Neural progenitor cell (in vitro differentiated cells): ENCODE results near the gene TMEM62. TPM values are rescaled to one million over a fixed set of nuclear protein-coding genes. Genes with fewer than 3 reads are reported as not detected.

Experiments used
- DNase-seq: peaks from one replicate; pipeline ENCODE4 v3.0.0-alpha.2; 2016; ENCODE audit warnings: low spot score
- H2AFZ ChIP-seq: fragments of 200-600 bp; sonication (generic); replicated peaks from 2 replicates; pipeline ENCODE4 v1.6.1; 2016; ENCODE audit warnings: antibody characterized with exemption
- H3F3A ChIP-seq: fragments of 200-600 bp; sonication (generic); 2 replicates; pipeline ENCODE4 v1.6.1; 2016; ENCODE audit warnings: antibody characterized with exemption, low read depth
- H3K27ac ChIP-seq: fragments of 200-600 bp; sonication (generic); 2 replicates; pipeline ENCODE4 v1.5.1; 2016; ENCODE audit warnings: mild to moderate bottlenecking
- H3K27me3 ChIP-seq: fragments of 200-600 bp; sonication (generic); 2 replicates; pipeline ENCODE4 v1.6.1; 2016; ENCODE audit warnings: mild to moderate bottlenecking, moderate library complexity
- H3K36me3 ChIP-seq: fragments of 200-600 bp; sonication (generic); 2 replicates; pipeline ENCODE4 v1.5.1; 2016
- H3K4me1 ChIP-seq: fragments of 200-600 bp; sonication (generic); 2 replicates; pipeline ENCODE4 v1.6.1; 2016; ENCODE audit warnings: mixed run types
- H3K4me2 ChIP-seq: fragments of 200-600 bp; sonication (generic); 2 replicates; pipeline ENCODE4 v1.6.1; 2016
- H3K4me3 ChIP-seq: fragments of 200-600 bp; sonication (generic); 2 replicates; pipeline ENCODE4 v1.5.1; 2016
- H3K79me2 ChIP-seq: fragments of 200-600 bp; sonication (generic); 2 replicates; pipeline ENCODE4 v1.6.1; 2016; ENCODE audit warnings: low read depth
- H3K9ac ChIP-seq: fragments of 200-600 bp; sonication (generic); 2 replicates; pipeline ENCODE4 v1.6.1; 2016
- H3K9me3 ChIP-seq: fragments of 200-600 bp; sonication (generic); 2 replicates; pipeline ENCODE4 v1.5.1; 2016; ENCODE audit warnings: low read depth
- H4K20me1 ChIP-seq: fragments of 200-600 bp; sonication (generic); 2 replicates; pipeline ENCODE4 v1.6.1; 2016; ENCODE audit warnings: low read depth
- H3K27ac Mint-ChIP-seq: 3 replicates; pipeline ENCODE4 v1.8.0; 2021; ENCODE audit warnings: mixed read lengths
- H3K27me3 Mint-ChIP-seq: 2 replicates; pipeline ENCODE4 v1.8.0; 2022; ENCODE audit warnings: low read depth, mild to moderate bottlenecking, inconsistent platforms, moderate library complexity, mixed read lengths; ENCODE audit not compliant: insufficient read depth
- H3K36me3 Mint-ChIP-seq: 3 replicates; pipeline ENCODE4 v1.8.0; 2021; ENCODE audit warnings: mixed read lengths
- H3K4me1 Mint-ChIP-seq: 3 replicates; pipeline ENCODE4 v1.8.0; 2021; ENCODE audit warnings: mixed read lengths
- H3K4me3 Mint-ChIP-seq: 3 replicates; pipeline ENCODE4 v1.8.0; 2021; ENCODE audit warnings: mild to moderate bottlenecking, moderate library complexity, mixed read lengths
- H3K9me3 Mint-ChIP-seq: 3 replicates; pipeline ENCODE4 v1.8.0; 2020; ENCODE audit warnings: mixed read lengths
- CTCF ChIP-seq: fragments of 200-600 bp; sonication (generic); IDR thresholded peaks from 2 replicates; pipeline ENCODE4 v1.5.1; 2017; ENCODE audit warnings: antibody characterized with exemption, mild to moderate bottlenecking
- EZH2 ChIP-seq: fragments of 200-600 bp; sonication (generic); IDR thresholded peaks from 2 replicates; pipeline ENCODE4 v1.6.1; 2017; ENCODE audit warnings: antibody characterized with exemption, mild to moderate bottlenecking, moderate library complexity
- EZH2phosphoT487 ChIP-seq: fragments of 200-600 bp; sonication (generic); IDR thresholded peaks from 2 replicates; pipeline ENCODE4 v1.6.1; 2017; ENCODE audit warnings: antibody characterized with exemption
- total RNA-seq: library from RNA; depleted of rRNA; stranded (reverse); fragments of >200 nt; gene quantifications from 2 replicates; pipeline ENCODE4 v1.2.3, GENCODE V29; 2015; ENCODE audit warnings: low replicate concordance

The TMEM62 gene
- total RNA-seq, 1 donor from 2014 or later, result 11.9 TPM

GRCh38 chr15:43210172-43210745 lies 76.9 kb downstream of the TMEM62 start:
- Histone ChIP-seq H3K4me1 (no peaks in the 10 kb centered on the region), H3K4me2 (no peak overlapping the region), H3F3A (no peaks in the 10 kb centered on the region), H3K27ac (no peak overlapping the region), H3K36me3 (no peaks in the 10 kb centered on the region), H4K20me1 (no peaks in the 10 kb centered on the region), H3K4me3 (no peak overlapping the region), H3K9me3 (no peaks in the 10 kb centered on the region), H3K27me3 (no peaks in the 10 kb centered on the region), H3K79me2 (no peaks in the 10 kb centered on the region), H3K9ac (no peak overlapping the region), H2AFZ (no peak overlapping the region)
- Mint-ChIP-seq H3K9me3 (no peaks in the 10 kb centered on the region), H3K4me3 (no peak overlapping the region), H3K4me1 (peaks cover 2% of the 10 kb centered on the region), H3K36me3 (no peaks in the 10 kb centered on the region), H3K27ac (no peak overlapping the region), H3K27me3 (peaks cover 2% of the 10 kb centered on the region)
- DNase-seq, result no peak
- TF ChIP-seq EZH2phosphoT487 (no peak), CTCF (no peak), EZH2 (no peak)

DNA sequence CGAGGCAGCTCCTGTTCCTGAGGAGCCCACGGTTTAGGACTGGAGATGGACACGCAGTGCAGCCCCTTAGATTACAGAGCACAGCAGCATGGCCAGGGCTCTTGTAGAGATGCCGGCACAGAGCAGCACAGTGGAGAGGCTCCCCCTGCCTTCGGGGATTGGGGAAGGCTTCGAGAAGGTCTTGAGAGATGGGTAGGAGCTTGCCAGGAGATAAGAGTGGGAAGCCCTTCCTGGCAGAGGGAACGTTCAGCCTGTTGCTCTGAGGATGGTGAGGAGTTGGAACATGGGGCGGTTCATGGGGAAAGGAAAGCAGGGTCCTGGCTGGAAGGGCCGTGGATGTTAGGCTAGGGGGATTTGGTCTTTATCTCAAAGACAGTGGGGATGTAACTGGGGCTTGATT lies 77.4 kb downstream of the TMEM62 start:
- H3K27ac Mint-ChIP-seq, result no peak overlapping the region

DNA sequence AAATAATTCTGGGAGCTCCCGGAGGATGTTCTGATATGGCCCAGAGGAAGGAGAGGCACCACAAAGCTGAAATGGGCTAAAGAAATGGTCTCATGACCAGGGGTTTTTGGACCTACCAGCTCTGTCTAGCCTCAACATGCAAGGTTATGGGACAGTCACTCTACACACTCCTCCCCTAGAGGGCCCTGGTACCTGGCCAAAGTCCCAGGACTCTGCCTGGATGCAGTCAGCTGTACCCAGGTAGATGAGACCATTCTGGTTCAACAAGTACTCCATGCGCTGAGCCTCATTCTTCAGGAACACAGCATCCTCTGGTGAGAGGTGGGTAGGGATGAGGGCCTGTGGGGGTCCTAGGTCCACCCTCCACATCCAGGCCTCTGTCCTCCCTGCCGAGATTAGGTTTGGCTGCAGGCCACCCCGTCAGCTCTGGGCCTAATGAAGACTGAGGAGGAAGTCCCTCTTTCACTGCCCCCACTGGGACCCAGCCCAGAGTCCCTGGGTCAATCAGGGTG lies 77.9 kb downstream of the TMEM62 start:
- no peak overlapping the region for H3K4me3 Mint-ChIP-seq
- DNase-seq, result no peak

More for the DNA sequence above, 77.4 kb downstream of the TMEM62 start:
- H3F3A ChIP-seq, result no peaks in the 10 kb centered on the region
- no peak overlapping the region for H2AFZ ChIP-seq
- peaks cover 2% of the 10 kb centered on the region for H3K27me3 Mint-ChIP-seq
- DNase-seq, result no peak
- H3K4me1 ChIP-seq, result no peaks in the 10 kb centered on the region
- no peak overlapping the region for H3K4me3 Mint-ChIP-seq
- no peak overlapping the region for H3K4me3 ChIP-seq
- H3K4me1 Mint-ChIP-seq, result peaks cover 2% of the 10 kb centered on the region
- no peak overlapping the region for H3K9ac ChIP-seq
- no peak for TF ChIP-seq CTCF
- no peak for TF ChIP-seq EZH2
- no peak for TF ChIP-seq EZH2phosphoT487
- H3K27ac ChIP-seq, result no peak overlapping the region
- H3K79me2 ChIP-seq, result no peaks in the 10 kb centered on the region
- H3K9me3 ChIP-seq, result no peaks in the 10 kb centered on the region
- H3K36me3 ChIP-seq, result no peaks in the 10 kb centered on the region
- H3K4me2 ChIP-seq, result no peak overlapping the region
- H3K27me3 ChIP-seq, result no peaks in the 10 kb centered on the region
- H4K20me1 ChIP-seq, result no peaks in the 10 kb centered on the region
- H3K9me3 Mint-ChIP-seq, result no peaks in the 10 kb centered on the region
- no peaks in the 10 kb centered on the region for H3K36me3 Mint-ChIP-seq

More for the DNA sequence above, 77.9 kb downstream of the TMEM62 start:
- Histone ChIP-seq H2AFZ (no peak overlapping the region), H3K9me3 (no peaks in the 10 kb centered on the region), H3K9ac (no peak overlapping the region), H3K4me3 (no peak overlapping the region), H4K20me1 (no peaks in the 10 kb centered on the region), H3F3A (no peaks in the 10 kb centered on the region), H3K4me1 (no peaks in the 10 kb centered on the region), H3K79me2 (no peaks in the 10 kb centered on the region), H3K27me3 (no peaks in the 10 kb centered on the region), H3K27ac (no peak overlapping the region), H3K4me2 (no peak overlapping the region), H3K36me3 (no peaks in the 10 kb centered on the region)
- no peak for TF ChIP-seq CTCF
- no peak for TF ChIP-seq EZH2
- no peak for TF ChIP-seq EZH2phosphoT487
- Mint-ChIP-seq H3K27ac (no peak overlapping the region), H3K27me3 (peaks cover 2% of the 10 kb centered on the region), H3K4me1 (peaks cover 2% of the 10 kb centered on the region), H3K9me3 (no peaks in the 10 kb centered on the region), H3K36me3 (no peaks in the 10 kb centered on the region)
